Trophoblast cell (in vitro differentiated cells and primary cell): Measurements from ENCODE around the gene FMNL2.

Experiments used
- DNase-seq, 2 donors: peaks; one replicate each; pipeline ENCODE4 v3.0.0-alpha.2; 2016
- H2AFZ ChIP-seq: 2 replicates; pipeline ENCODE4 v1.6.1; 2013; ENCODE audit warnings: low read length, moderate library complexity, mild to moderate bottlenecking; ENCODE audit not compliant: insufficient read depth, poor library complexity
- H2AK5ac ChIP-seq: 2 replicates; pipeline ENCODE4 v1.6.1; 2013; ENCODE audit warnings: mild to moderate bottlenecking, low read length
- H2BK120ac ChIP-seq: 2 replicates; pipeline ENCODE4 v1.6.1; 2013; ENCODE audit warnings: low read length, mild to moderate bottlenecking, moderate library complexity; ENCODE audit not compliant: insufficient read depth, poor library complexity
- H2BK12ac ChIP-seq: 2 replicates; pipeline ENCODE4 v1.6.1; 2013; ENCODE audit warnings: mild to moderate bottlenecking, low read length, moderate library complexity
- H2BK5ac ChIP-seq: 2 replicates; pipeline ENCODE4 v1.6.1; 2013; ENCODE audit warnings: low read length, low read depth, moderate library complexity, mild to moderate bottlenecking; ENCODE audit not compliant: poor library complexity
- H3K14ac ChIP-seq: 2 replicates; pipeline ENCODE4 v1.6.1; 2013; ENCODE audit warnings: mild to moderate bottlenecking, low read length
- H3K18ac ChIP-seq: 2 replicates; pipeline ENCODE4 v1.6.1; 2013; ENCODE audit warnings: mild to moderate bottlenecking, low read length
- H3K23ac ChIP-seq: 2 replicates; pipeline ENCODE4 v1.6.1; 2013; ENCODE audit warnings: low read length
- H3K27ac ChIP-seq: 2 replicates; pipeline ENCODE4 v1.5.1; 2013; ENCODE audit warnings: low read depth, mild to moderate bottlenecking, inconsistent platforms, low read length, moderate library complexity
- H3K27me3 ChIP-seq: 2 replicates; pipeline ENCODE4 v1.6.1; 2013; ENCODE audit warnings: inconsistent platforms, mild to moderate bottlenecking, low read length, moderate library complexity; ENCODE audit not compliant: insufficient read depth
- H3K36me3 ChIP-seq, 2 experiments: 1 replicate in 1 of 2; 2 replicates in 1 of 2; pipeline ENCODE4 v1.6.1; 2013; ENCODE audit warnings: low read length in 2 of 2, mild to moderate bottlenecking in 2 of 2, moderate library complexity in 1 of 2; ENCODE audit not compliant: insufficient read depth in 2 of 2, control insufficient read depth in 1 of 2
- H3K4ac ChIP-seq: 2 replicates; pipeline ENCODE4 v1.6.1; 2013; ENCODE audit warnings: low read depth, mild to moderate bottlenecking, low read length, moderate library complexity
- H3K4me1 ChIP-seq, 2 experiments: 1 replicate in 1 of 2; 2 replicates in 1 of 2; pipeline ENCODE4 v1.6.1; 2013; ENCODE audit warnings: low read length in 2 of 2, mild to moderate bottlenecking in 2 of 2, moderate library complexity in 1 of 2; ENCODE audit not compliant: insufficient read depth in 2 of 2, control insufficient read depth in 1 of 2
- H3K4me2 ChIP-seq: 2 replicates; pipeline ENCODE4 v1.6.1; 2013; ENCODE audit warnings: inconsistent platforms, mild to moderate bottlenecking, low read length, moderate library complexity
- H3K4me3 ChIP-seq: 2 replicates; pipeline ENCODE4 v1.5.1; 2013; ENCODE audit warnings: mild to moderate bottlenecking, low read depth, low read length, inconsistent platforms
- H3K79me1 ChIP-seq: one replicate; pipeline ENCODE4 v1.6.1; 2013; ENCODE audit warnings: low read length
- H3K79me2 ChIP-seq: 2 replicates; pipeline ENCODE4 v1.6.1; 2013; ENCODE audit warnings: low read length, mild to moderate bottlenecking; ENCODE audit not compliant: control insufficient read depth, insufficient read depth, poor library complexity
- H3K9ac ChIP-seq: 2 replicates; pipeline ENCODE4 v1.6.1; 2013; ENCODE audit warnings: mild to moderate bottlenecking, low read length
- H3K9me3 ChIP-seq: 2 replicates; pipeline ENCODE4 v1.6.1; 2013; ENCODE audit warnings: low read depth, mild to moderate bottlenecking, control low read depth, inconsistent platforms, low read length; ENCODE audit not compliant: insufficient read depth
- H4K12ac ChIP-seq: 2 replicates; pipeline ENCODE4 v1.6.1; 2013; ENCODE audit warnings: low read depth, mild to moderate bottlenecking, low read length, moderate library complexity
- H4K8ac ChIP-seq: 2 replicates; pipeline ENCODE4 v1.6.1; 2013; ENCODE audit warnings: low read depth, mild to moderate bottlenecking, low read length, moderate library complexity
- H4K91ac ChIP-seq: one replicate; pipeline ENCODE4 v1.6.1; 2013; ENCODE audit warnings: low read depth, mild to moderate bottlenecking, low read length, moderate library complexity
- WGBS: extraction: QIAGEN DNeasy Blood & Tissue Kit; methylation state at CpG from one replicate; pipeline ENCODE4 v1.1.7; 2013; ENCODE audit warnings: missing lambda C conversion rate; ENCODE audit not compliant: insufficient read length, insufficient coverage; ENCODE audit errors: extremely low coverage; 5-methylcytosine and 5-hydroxymethylcytosine counted together

Gene FMNL2

GRCh38 chr2:152337511-152337903 lies 2.5 kb downstream of the FMNL2 start:
- Histone ChIP-seq H3K79me1 (peaks cover 16% of the 10 kb centered on the region), H2BK12ac (no peak overlapping the region), H2AK5ac (no peak overlapping the region), H3K27me3 (no peaks in the 10 kb centered on the region), H3K4ac (peak overlapping the region; percentile 15), H4K8ac (no peak overlapping the region), H3K23ac (no peak overlapping the region), H3K4me1 (peaks cover 3 to 6% of the 10 kb centered on the region in 2 experiments), H2BK5ac (no peak overlapping the region), H3K27ac (no peak overlapping the region), H3K14ac (no peak overlapping the region), H3K9me3 (peaks cover 2% of the 10 kb centered on the region), H4K91ac (no peak overlapping the region), H3K9ac (no peak overlapping the region), H2BK120ac (no peak overlapping the region), H2AFZ (no peak overlapping the region), H4K12ac (no peak overlapping the region), H3K4me3 (no peak overlapping the region), H3K4me2 (no peak overlapping the region), H3K18ac (no peak overlapping the region), H3K36me3 (no peaks in the 10 kb centered on the region), H3K79me2 (peaks cover 17% of the 10 kb centered on the region)
- no peak for DNase-seq
- no CpG with 5 or more reads among the region's 2 CpGs for WGBS

GRCh38 chr2:152339556-152340286 lies 4.7 kb downstream of the FMNL2 start:
- H3K23ac ChIP-seq: no peak overlapping the region
- peaks cover 2 to 7% of the 10 kb centered on the region in 2 experiments for H3K36me3 ChIP-seq
- no peak overlapping the region for H3K4me3 ChIP-seq
- H4K91ac ChIP-seq: no peak overlapping the region
- no CpG with 5 or more reads among the region's 2 CpGs for WGBS
- no peak overlapping the region for H2BK120ac ChIP-seq
- H3K4me1 ChIP-seq: peaks cover 3 to 11% of the 10 kb centered on the region in 2 experiments
- peaks cover 2% of the 10 kb centered on the region for H3K9me3 ChIP-seq
- H2BK5ac ChIP-seq: no peak overlapping the region
- no peak overlapping the region for H4K8ac ChIP-seq
- H4K12ac ChIP-seq: no peak overlapping the region
- H3K9ac ChIP-seq: no peak overlapping the region
- H2AK5ac ChIP-seq: no peak overlapping the region
- no peak overlapping the region for H3K18ac ChIP-seq
- H3K14ac ChIP-seq: no peak overlapping the region
- DNase-seq: no peak
- no peak overlapping the region for H2AFZ ChIP-seq
- H3K27me3 ChIP-seq: no peaks in the 10 kb centered on the region
- H3K27ac ChIP-seq: no peak overlapping the region
- peaks cover 17% of the 10 kb centered on the region for H3K79me2 ChIP-seq
- H3K4me2 ChIP-seq: no peak overlapping the region
- peak overlapping the region; percentile 49 for H3K4ac ChIP-seq
- peaks cover 16% of the 10 kb centered on the region for H3K79me1 ChIP-seq
- no peak overlapping the region for H2BK12ac ChIP-seq

- peak; percentile 85 to 96 for DNase-seq
- Histone ChIP-seq H3K9ac (no peak overlapping the region), H3K27ac (peak overlapping the region; percentile 12), H4K91ac (no peak overlapping the region), H3K4me3 (no peak overlapping the region), H3K27me3 (no peaks in the 10 kb centered on the region), H3K14ac (no peak overlapping the region), H3K4ac (no peak overlapping the region), H2AFZ (no peak overlapping the region), H2BK12ac (no peak overlapping the region), H3K4me1 (peaks cover 0 to 9% of the 10 kb centered on the region in 2 experiments), H2BK120ac (no peak overlapping the region), H3K4me2 (no peak overlapping the region), H3K9me3 (no peaks in the 10 kb centered on the region), H3K36me3 (peaks cover 4 to 7% of the 10 kb centered on the region in 2 experiments), H3K23ac (no peak overlapping the region), H3K79me2 (peaks cover 2% of the 10 kb centered on the region), H2AK5ac (no peak overlapping the region), H3K79me1 (no peaks in the 10 kb centered on the region), H4K8ac (no peak overlapping the region), H4K12ac (no peak overlapping the region), H3K18ac (no peak overlapping the region), H2BK5ac (no peak overlapping the region)
- WGBS: no CpG with 5 or more reads among the region's 4 CpGs
These were observed 7.5 kb downstream of the FMNL2 start for GRCh38 chr2:152342259-152343046.

- DNase-seq: peak; percentile 57 to 79
- no peaks in the 10 kb centered on the region for H3K79me1 ChIP-seq
- H2BK120ac ChIP-seq: no peak overlapping the region
- H3K4me2 ChIP-seq: no peak overlapping the region
- no peak overlapping the region for H2BK5ac ChIP-seq
- peaks cover 4 to 7% of the 10 kb centered on the region in 2 experiments for H3K36me3 ChIP-seq
- peaks cover 0 to 9% of the 10 kb centered on the region in 2 experiments for H3K4me1 ChIP-seq
- H4K8ac ChIP-seq: no peak overlapping the region
- H3K27ac ChIP-seq: no peak overlapping the region
- H4K12ac ChIP-seq: no peak overlapping the region
- H3K4me3 ChIP-seq: no peak overlapping the region
- H4K91ac ChIP-seq: no peak overlapping the region
- WGBS: no CpG with 5 or more reads among the region's 4 CpGs
- H3K14ac ChIP-seq: no peak overlapping the region
- H2AK5ac ChIP-seq: no peak overlapping the region
- H2BK12ac ChIP-seq: no peak overlapping the region
- no peaks in the 10 kb centered on the region for H3K27me3 ChIP-seq
- no peak overlapping the region for H3K23ac ChIP-seq
- no peaks in the 10 kb centered on the region for H3K9me3 ChIP-seq
- H3K4ac ChIP-seq: no peak overlapping the region
- H3K9ac ChIP-seq: no peak overlapping the region
- peaks cover 2% of the 10 kb centered on the region for H3K79me2 ChIP-seq
- H3K18ac ChIP-seq: no peak overlapping the region
- H2AFZ ChIP-seq: no peak overlapping the region
These were observed 8.5 kb downstream of the FMNL2 start for GRCh38 chr2:152343426-152343825.
